ENCODE results near the gene TAS1R3. TPM values are rescaled to one million over a fixed set of nuclear protein-coding genes. Genes with fewer than 3 reads are reported as not detected.

Gene TAS1R3
- total RNA-seq (2014; rRNA removed; shearing (Covaris generic)): 0.48 and 0.68 TPM in 2 replicates

GRCh38 chr1:1331068-1331965 is at the start of gene TAS1R3:
Gene TAS1R3 (plus strand): TSS chr1:1331280. CDS start chr1:1331346, 66 bp downstream.
- peak; percentile 82 for DNase-seq (ENCODE audit: low read depth)

- peak; percentile 72 for DNase-seq (ENCODE audit: low read depth)
These were observed 49.4 kb upstream of the TAS1R3 start for GRCh38 chr1:1281533-1282321.

GRCh38 chr1:1282998-1283397 is 48.1 kb upstream of the TAS1R3 start:
- peak; percentile 81 for DNase-seq (ENCODE audit: low read depth)

- no peak for DNase-seq (ENCODE audit: low read depth)
These were observed 47.3 kb upstream of the TAS1R3 start for GRCh38 chr1:1283821-1284220.

- no peak for DNase-seq (ENCODE audit: low read depth)
These were observed 46.6 kb upstream of the TAS1R3 start for GRCh38 chr1:1284221-1285101.

- no peak for DNase-seq (ENCODE audit: low read depth)
These were observed 45.9 kb upstream of the TAS1R3 start for GRCh38 chr1:1285102-1285571.

GRCh38 chr1:1285611-1286311 is 45.3 kb upstream of the TAS1R3 start:
- no peak for DNase-seq (ENCODE audit: low read depth)

- DNase-seq (ENCODE audit: low read depth): no peak
These were observed 44.5 kb upstream of the TAS1R3 start for GRCh38 chr1:1286313-1287261.

- DNase-seq (ENCODE audit: low read depth): no peak
These were observed 43.6 kb upstream of the TAS1R3 start for GRCh38 chr1:1287288-1288110.

- peak; percentile 49 for DNase-seq (ENCODE audit: low read depth)
These were observed 40.8 kb upstream of the TAS1R3 start for GRCh38 chr1:1290238-1290731.

- peak; percentile 53 for DNase-seq (ENCODE audit: low read depth)
These were observed 40.0 kb upstream of the TAS1R3 start for GRCh38 chr1:1291023-1291528.

GRCh38 chr1:1291548-1292441 is 39.3 kb upstream of the TAS1R3 start:
- peak; percentile 61 for DNase-seq (ENCODE audit: low read depth)

- no peak for DNase-seq (ENCODE audit: low read depth)
These were observed 38.7 kb upstream of the TAS1R3 start for GRCh38 chr1:1292442-1292779.

- no peak for DNase-seq (ENCODE audit: low read depth)
These were observed 38.2 kb upstream of the TAS1R3 start for GRCh38 chr1:1292851-1293250.

- no peak for DNase-seq (ENCODE audit: low read depth)
These were observed 37.5 kb upstream of the TAS1R3 start for GRCh38 chr1:1293263-1294249.

- no peak for DNase-seq (ENCODE audit: low read depth)
These were observed 36.7 kb upstream of the TAS1R3 start for GRCh38 chr1:1294250-1294890.
